Trophoblast cell (in vitro differentiated cells and primary cell): ENCODE measurements around the gene STARD13.

ENCODE experiments used
- DNase-seq, 2 donors: peaks; one replicate each; pipeline ENCODE4 v3.0.0-alpha.2; 2016
- H2AFZ ChIP-seq: 2 replicates; pipeline ENCODE4 v1.6.1; 2013; ENCODE audit warnings: low read length, moderate library complexity, mild to moderate bottlenecking; ENCODE audit not compliant: insufficient read depth, poor library complexity
- H2AK5ac ChIP-seq: 2 replicates; pipeline ENCODE4 v1.6.1; 2013; ENCODE audit warnings: mild to moderate bottlenecking, low read length
- H2BK120ac ChIP-seq: 2 replicates; pipeline ENCODE4 v1.6.1; 2013; ENCODE audit warnings: low read length, mild to moderate bottlenecking, moderate library complexity; ENCODE audit not compliant: insufficient read depth, poor library complexity
- H2BK12ac ChIP-seq: 2 replicates; pipeline ENCODE4 v1.6.1; 2013; ENCODE audit warnings: mild to moderate bottlenecking, low read length, moderate library complexity
- H2BK5ac ChIP-seq: 2 replicates; pipeline ENCODE4 v1.6.1; 2013; ENCODE audit warnings: low read length, low read depth, moderate library complexity, mild to moderate bottlenecking; ENCODE audit not compliant: poor library complexity
- H3K14ac ChIP-seq: 2 replicates; pipeline ENCODE4 v1.6.1; 2013; ENCODE audit warnings: mild to moderate bottlenecking, low read length
- H3K18ac ChIP-seq: 2 replicates; pipeline ENCODE4 v1.6.1; 2013; ENCODE audit warnings: mild to moderate bottlenecking, low read length
- H3K23ac ChIP-seq: 2 replicates; pipeline ENCODE4 v1.6.1; 2013; ENCODE audit warnings: low read length
- H3K27ac ChIP-seq: 2 replicates; pipeline ENCODE4 v1.5.1; 2013; ENCODE audit warnings: low read depth, mild to moderate bottlenecking, inconsistent platforms, low read length, moderate library complexity
- H3K27me3 ChIP-seq: 2 replicates; pipeline ENCODE4 v1.6.1; 2013; ENCODE audit warnings: inconsistent platforms, mild to moderate bottlenecking, low read length, moderate library complexity; ENCODE audit not compliant: insufficient read depth
- H3K36me3 ChIP-seq, 2 experiments: 1 replicate in 1 of 2; 2 replicates in 1 of 2; pipeline ENCODE4 v1.6.1; 2013; ENCODE audit warnings: low read length in 2 of 2, mild to moderate bottlenecking in 2 of 2, moderate library complexity in 1 of 2; ENCODE audit not compliant: insufficient read depth in 2 of 2, control insufficient read depth in 1 of 2
- H3K4ac ChIP-seq: 2 replicates; pipeline ENCODE4 v1.6.1; 2013; ENCODE audit warnings: low read depth, mild to moderate bottlenecking, low read length, moderate library complexity
- H3K4me1 ChIP-seq, 2 experiments: 1 replicate in 1 of 2; 2 replicates in 1 of 2; pipeline ENCODE4 v1.6.1; 2013; ENCODE audit warnings: low read length in 2 of 2, mild to moderate bottlenecking in 2 of 2, moderate library complexity in 1 of 2; ENCODE audit not compliant: insufficient read depth in 2 of 2, control insufficient read depth in 1 of 2
- H3K4me2 ChIP-seq: 2 replicates; pipeline ENCODE4 v1.6.1; 2013; ENCODE audit warnings: inconsistent platforms, mild to moderate bottlenecking, low read length, moderate library complexity
- H3K4me3 ChIP-seq: 2 replicates; pipeline ENCODE4 v1.5.1; 2013; ENCODE audit warnings: mild to moderate bottlenecking, low read depth, low read length, inconsistent platforms
- H3K79me1 ChIP-seq: one replicate; pipeline ENCODE4 v1.6.1; 2013; ENCODE audit warnings: low read length
- H3K79me2 ChIP-seq: 2 replicates; pipeline ENCODE4 v1.6.1; 2013; ENCODE audit warnings: low read length, mild to moderate bottlenecking; ENCODE audit not compliant: control insufficient read depth, insufficient read depth, poor library complexity
- H3K9ac ChIP-seq: 2 replicates; pipeline ENCODE4 v1.6.1; 2013; ENCODE audit warnings: mild to moderate bottlenecking, low read length
- H3K9me3 ChIP-seq: 2 replicates; pipeline ENCODE4 v1.6.1; 2013; ENCODE audit warnings: low read depth, mild to moderate bottlenecking, control low read depth, inconsistent platforms, low read length; ENCODE audit not compliant: insufficient read depth
- H4K12ac ChIP-seq: 2 replicates; pipeline ENCODE4 v1.6.1; 2013; ENCODE audit warnings: low read depth, mild to moderate bottlenecking, low read length, moderate library complexity
- H4K8ac ChIP-seq: 2 replicates; pipeline ENCODE4 v1.6.1; 2013; ENCODE audit warnings: low read depth, mild to moderate bottlenecking, low read length, moderate library complexity
- H4K91ac ChIP-seq: one replicate; pipeline ENCODE4 v1.6.1; 2013; ENCODE audit warnings: low read depth, mild to moderate bottlenecking, low read length, moderate library complexity
- WGBS: extraction: QIAGEN DNeasy Blood & Tissue Kit; methylation state at CpG from one replicate; pipeline ENCODE4 v1.1.7; 2013; ENCODE audit warnings: missing lambda C conversion rate; ENCODE audit not compliant: insufficient read length, insufficient coverage; ENCODE audit errors: extremely low coverage; 5-methylcytosine and 5-hydroxymethylcytosine counted together

The STARD13 gene

GRCh38 chr13:33112766-33113165, 172.8 kb downstream of the STARD13 start:
- Histone ChIP-seq H3K4me1 (peaks cover 4 to 6% of the 10 kb centered on the region in 2 experiments), H3K4me2 (no peak overlapping the region), H4K12ac (no peak overlapping the region), H2AFZ (no peak overlapping the region), H3K79me1 (no peaks in the 10 kb centered on the region), H3K27me3 (no peaks in the 10 kb centered on the region), H3K4ac (no peak overlapping the region), H2AK5ac (no peak overlapping the region), H2BK120ac (no peak overlapping the region), H2BK12ac (no peak overlapping the region), H3K23ac (no peak overlapping the region), H3K4me3 (no peak overlapping the region), H3K9ac (no peak overlapping the region), H4K91ac (no peak overlapping the region), H3K14ac (no peak overlapping the region), H3K9me3 (no peaks in the 10 kb centered on the region), H3K36me3 (peaks cover 16 to 30% of the 10 kb centered on the region in 2 experiments), H4K8ac (no peak overlapping the region), H3K18ac (no peak overlapping the region), H2BK5ac (no peak overlapping the region), H3K27ac (no peak overlapping the region), H3K79me2 (no peaks in the 10 kb centered on the region)
- no CpG with 5 or more reads among the region's 12 CpGs for WGBS
- DNase-seq = no peak

GRCh38 chr13:33111414-33112110, 174.0 kb downstream of the STARD13 start:
- Histone ChIP-seq H3K79me1 (no peaks in the 10 kb centered on the region), H3K4me3 (no peak overlapping the region), H3K36me3 (peaks cover 16 to 32% of the 10 kb centered on the region in 2 experiments), H3K27ac (no peak overlapping the region), H3K9ac (no peak overlapping the region), H3K4me1 (peaks cover 4 to 6% of the 10 kb centered on the region in 2 experiments), H2AK5ac (no peak overlapping the region), H3K9me3 (no peaks in the 10 kb centered on the region), H4K8ac (no peak overlapping the region), H4K12ac (no peak overlapping the region), H3K18ac (no peak overlapping the region), H3K23ac (no peak overlapping the region), H3K4me2 (no peak overlapping the region), H3K4ac (no peak overlapping the region), H3K27me3 (no peaks in the 10 kb centered on the region), H2BK5ac (no peak overlapping the region), H2BK120ac (no peak overlapping the region), H4K91ac (no peak overlapping the region), H2AFZ (no peak overlapping the region), H3K79me2 (no peaks in the 10 kb centered on the region), H2BK12ac (no peak overlapping the region), H3K14ac (no peak overlapping the region)
- no CpG with 5 or more reads among the region's 9 CpGs for whole genome bisulfite sequencing
- DNase-seq = no peak

- Histone ChIP-seq H2AK5ac (no peak overlapping the region), H3K4me1 (peaks cover 4 to 6% of the 10 kb centered on the region in 2 experiments), H2BK12ac (no peak overlapping the region), H3K4me3 (no peak overlapping the region), H3K9ac (no peak overlapping the region), H3K27me3 (no peaks in the 10 kb centered on the region), H2BK5ac (no peak overlapping the region), H3K4me2 (no peak overlapping the region), H3K79me2 (no peaks in the 10 kb centered on the region), H2BK120ac (no peak overlapping the region), H3K23ac (no peak overlapping the region), H4K8ac (no peak overlapping the region), H4K91ac (no peak overlapping the region), H3K4ac (no peak overlapping the region), H3K27ac (no peak overlapping the region), H3K14ac (no peak overlapping the region), H3K18ac (no peak overlapping the region), H4K12ac (no peak overlapping the region), H2AFZ (no peak overlapping the region), H3K79me1 (no peaks in the 10 kb centered on the region), H3K9me3 (no peaks in the 10 kb centered on the region), H3K36me3 (peaks cover 20 to 33% of the 10 kb centered on the region in 2 experiments)
- WGBS = no CpG with 5 or more reads among the region's 14 CpGs
- peak in 1 of 2 donors; percentile 12 for DNase-seq
Measured at GRCh38 chr13:33110713-33111413, 174.7 kb downstream of the STARD13 start.

- H3K79me2 ChIP-seq = no peaks in the 10 kb centered on the region
Measured at GRCh38 chr13:33110386-33110712, 175.2 kb downstream of the STARD13 start.

More at GRCh38 chr13:33110386-33110712, 175.2 kb downstream of the STARD13 start:
- no CpG with 5 or more reads among the region's 5 CpGs for WGBS
- peaks cover 4 to 6% of the 10 kb centered on the region in 2 experiments for H3K4me1 ChIP-seq
- H3K27ac ChIP-seq = no peak overlapping the region
- no peak overlapping the region for H3K4ac ChIP-seq
- no peak overlapping the region for H3K23ac ChIP-seq
- no peak overlapping the region for H3K9ac ChIP-seq
- H4K8ac ChIP-seq = no peak overlapping the region
- no peaks in the 10 kb centered on the region for H3K79me1 ChIP-seq
- H4K91ac ChIP-seq = no peak overlapping the region
- no peak overlapping the region for H3K4me3 ChIP-seq
- H2BK12ac ChIP-seq = no peak overlapping the region
- peaks cover 20 to 33% of the 10 kb centered on the region in 2 experiments for H3K36me3 ChIP-seq
- DNase-seq = no peak
- no peak overlapping the region for H2BK5ac ChIP-seq
- H2BK120ac ChIP-seq = no peak overlapping the region
- H3K9me3 ChIP-seq = no peaks in the 10 kb centered on the region
- no peak overlapping the region for H3K4me2 ChIP-seq
- H3K27me3 ChIP-seq = no peaks in the 10 kb centered on the region
- H2AFZ ChIP-seq = no peak overlapping the region
- H3K14ac ChIP-seq = no peak overlapping the region
- no peak overlapping the region for H2AK5ac ChIP-seq
- no peak overlapping the region for H4K12ac ChIP-seq
- H3K18ac ChIP-seq = no peak overlapping the region
